Neural cell (in vitro differentiated cells): ENCODE measurements around the gene CPNE2. TPM values are rescaled to one million over a fixed set of nuclear protein-coding genes. Genes with fewer than 3 reads are reported as not detected.

Experiments
- H2AFZ ChIP-seq: fragments of 200-600, 300-800 bp; sonication (generic), shearing (Covaris generic); 2 replicates; pipeline ENCODE4 v1.6.0; 2014; ENCODE audit warnings: low read depth, mild to moderate bottlenecking, antibody characterized with exemption, low read length, moderate library complexity
- H3F3A ChIP-seq: fragments of 200-600 bp; shearing (Covaris generic); 2 replicates; pipeline ENCODE4 v1.6.1; 2016; ENCODE audit warnings: mild to moderate bottlenecking, moderate library complexity, mixed read lengths, antibody characterized with exemption, low read length; ENCODE audit not compliant: insufficient read depth, poor library complexity, severe bottlenecking
- H3K27ac ChIP-seq: fragments of 200-600, 300-800 bp; sonication (generic), shearing (Covaris generic); 2 replicates; pipeline ENCODE4 v1.5.1; 2014; ENCODE audit warnings: mild to moderate bottlenecking, low read length, moderate library complexity
- H3K27me3 ChIP-seq: fragments of 300-800, 200-600 bp; sonication (generic), shearing (Covaris generic); 2 replicates; pipeline ENCODE4 v1.6.0; 2014; ENCODE audit warnings: mild to moderate bottlenecking, low read depth, low read length, moderate library complexity; ENCODE audit not compliant: insufficient read depth
- H3K36me3 ChIP-seq: fragments of 300-800, 200-600 bp; sonication (generic), shearing (Covaris generic); 2 replicates; pipeline ENCODE4 v1.5.1; 2014; ENCODE audit warnings: mild to moderate bottlenecking, antibody characterized with exemption, low read length, moderate library complexity; ENCODE audit not compliant: insufficient read depth
- H3K4me2 ChIP-seq: fragments of 300-800, 200-600 bp; sonication (generic), shearing (Covaris generic); 2 replicates; pipeline ENCODE4 v1.6.0; 2014; ENCODE audit warnings: mild to moderate bottlenecking, low read length
- H3K4me3 ChIP-seq: fragments of 300-800, 200-600 bp; sonication (generic), shearing (Covaris generic); 2 replicates; pipeline ENCODE4 v1.5.1; 2014; ENCODE audit warnings: mild to moderate bottlenecking, low read length, moderate library complexity
- H3K79me2 ChIP-seq: fragments of 200-600 bp; shearing (Covaris generic); replicated peaks from 2 replicates; pipeline ENCODE4 v1.6.0; 2014; ENCODE audit warnings: mild to moderate bottlenecking, low read length, moderate library complexity; ENCODE audit not compliant: insufficient read depth
- H3K9ac ChIP-seq: fragments of 300-800, 200-600 bp; sonication (generic), shearing (Covaris generic); 2 replicates; pipeline ENCODE4 v1.6.1; 2016; ENCODE audit warnings: mild to moderate bottlenecking, low read length, mixed read lengths
- H3K9me2 ChIP-seq: fragments of 200-600 bp; shearing (Covaris generic); 2 replicates; pipeline ENCODE4 v1.6.1; 2016; ENCODE audit warnings: mild to moderate bottlenecking, low read length, mixed read lengths; ENCODE audit not compliant: insufficient read depth
- H3K9me3 ChIP-seq: fragments of 200-600, 300-800 bp; sonication (generic), shearing (Covaris generic); 2 replicates; pipeline ENCODE4 v1.6.1; 2016; ENCODE audit warnings: mild to moderate bottlenecking, mixed run types, low read length, moderate library complexity, mixed read lengths
- H4K20me1 ChIP-seq: fragments of 200-600 bp; shearing (Covaris generic); 2 replicates; pipeline ENCODE4 v1.6.1; 2016; ENCODE audit warnings: mild to moderate bottlenecking, mixed run types; ENCODE audit not compliant: insufficient read depth
- EP300 ChIP-seq: fragments of 450-650 bp; conservative IDR thresholded peaks from 2 replicates; pipeline ENCODE4 v1.6.1; 2014; ENCODE audit warnings: antibody characterized with exemption, mild to moderate bottlenecking, moderate library complexity; ENCODE audit not compliant: poor library complexity, severe bottlenecking
- EZH2 ChIP-seq: fragments of 200-600, 300-800 bp; shearing (Covaris generic), sonication (generic); IDR thresholded peaks from 2 replicates; pipeline ENCODE4 v1.6.1; 2014; ENCODE audit warnings: antibody characterized with exemption, low read length, borderline replicate concordance, mild to moderate bottlenecking; ENCODE audit not compliant: insufficient read depth, poor library complexity, severe bottlenecking
- MXI1 ChIP-seq: fragments of 450-650 bp; conservative IDR thresholded peaks from 2 replicates; pipeline ENCODE4 v1.6.1; 2014; ENCODE audit warnings: antibody characterized with exemption, mild to moderate bottlenecking; ENCODE audit not compliant: poor library complexity, severe bottlenecking
- POLR2AphosphoS5 ChIP-seq: IDR thresholded peaks from 2 replicates; pipeline ENCODE4 v1.6.1; 2012
- RAD21 ChIP-seq: fragments of 450-650 bp; conservative IDR thresholded peaks from 2 replicates; pipeline ENCODE4 v1.6.1; 2014; ENCODE audit warnings: antibody characterized with exemption, mild to moderate bottlenecking, moderate library complexity
- SMC3 ChIP-seq: fragments of 450-650 bp; conservative IDR thresholded peaks from 2 replicates; pipeline ENCODE4 v1.6.1; 2014; ENCODE audit warnings: antibody characterized with exemption, mild to moderate bottlenecking, moderate library complexity; ENCODE audit not compliant: poor library complexity
- TAF1 ChIP-seq: IDR thresholded peaks from 2 replicates; pipeline ENCODE4 v1.6.1; 2012; ENCODE audit warnings: low read depth
- polyA plus RNA-seq: library from polyadenylated mRNA; depleted of rRNA; stranded (reverse); fragments of >200 nt; gene quantifications from 2 replicates; pipeline ENCODE4 v1.2.3, GENCODE V29; 2014
- TF ChIP-seq, protein P1 (sequence below): fragments of 450-650 bp; IDR thresholded peaks from 2 replicates; pipeline ENCODE4 v1.5.1; 2014; ENCODE audit warnings: antibody characterized with exemption, mild to moderate bottlenecking, moderate library complexity; ENCODE audit not compliant: poor library complexity, severe bottlenecking
- TF ChIP-seq, protein P2 (sequence below): IDR thresholded peaks from 2 replicates; pipeline ENCODE4 v1.6.1; 2012; ENCODE audit warnings: borderline replicate concordance

Gene CPNE2
- polyA plus RNA-seq, 1 donor from 2014 or later, result 18.6 TPM

DNA sequence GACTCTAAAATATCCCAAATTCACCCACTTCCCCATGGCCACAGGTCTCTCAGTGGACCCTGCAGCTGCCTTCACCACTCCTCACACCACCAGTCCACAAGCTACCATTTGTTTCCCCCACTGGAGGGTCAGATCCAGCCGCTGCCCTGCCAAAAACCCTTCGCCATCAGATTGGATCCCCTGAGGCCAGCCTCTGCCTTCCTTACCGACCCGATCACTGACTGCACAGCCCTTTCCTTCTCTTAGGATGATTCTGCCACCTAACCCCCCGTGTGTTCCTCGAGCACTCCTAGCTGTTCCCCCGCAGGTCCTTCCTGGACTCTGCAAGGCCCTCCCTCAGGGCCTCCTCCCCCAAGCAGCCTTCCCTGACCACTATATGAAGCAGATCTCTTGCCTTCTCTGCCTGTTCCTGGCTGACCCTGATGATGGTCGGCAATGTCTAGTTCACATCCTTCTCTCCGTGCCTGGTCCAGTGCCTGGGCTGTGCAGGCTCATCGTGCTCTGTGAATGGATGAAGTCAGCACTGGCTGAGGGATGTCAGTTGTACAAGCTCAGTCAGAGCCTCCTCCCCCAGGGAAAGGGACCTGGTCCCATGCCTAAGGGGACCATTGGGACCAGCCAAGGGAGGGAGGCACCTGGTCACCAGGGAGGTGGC is 46.0 kb downstream of the CPNE2 start:
- no peak overlapping the region for H3K9ac ChIP-seq
- no peaks in the 10 kb centered on the region for H3K27me3 ChIP-seq
- TF ChIP-seq POLR2AphosphoS5, result no peak
- no peak for TF ChIP-seq MXI1
- no peak for TF ChIP-seq EP300
- TF ChIP-seq SMC3, result no peak
- TF ChIP-seq, protein P1, sequence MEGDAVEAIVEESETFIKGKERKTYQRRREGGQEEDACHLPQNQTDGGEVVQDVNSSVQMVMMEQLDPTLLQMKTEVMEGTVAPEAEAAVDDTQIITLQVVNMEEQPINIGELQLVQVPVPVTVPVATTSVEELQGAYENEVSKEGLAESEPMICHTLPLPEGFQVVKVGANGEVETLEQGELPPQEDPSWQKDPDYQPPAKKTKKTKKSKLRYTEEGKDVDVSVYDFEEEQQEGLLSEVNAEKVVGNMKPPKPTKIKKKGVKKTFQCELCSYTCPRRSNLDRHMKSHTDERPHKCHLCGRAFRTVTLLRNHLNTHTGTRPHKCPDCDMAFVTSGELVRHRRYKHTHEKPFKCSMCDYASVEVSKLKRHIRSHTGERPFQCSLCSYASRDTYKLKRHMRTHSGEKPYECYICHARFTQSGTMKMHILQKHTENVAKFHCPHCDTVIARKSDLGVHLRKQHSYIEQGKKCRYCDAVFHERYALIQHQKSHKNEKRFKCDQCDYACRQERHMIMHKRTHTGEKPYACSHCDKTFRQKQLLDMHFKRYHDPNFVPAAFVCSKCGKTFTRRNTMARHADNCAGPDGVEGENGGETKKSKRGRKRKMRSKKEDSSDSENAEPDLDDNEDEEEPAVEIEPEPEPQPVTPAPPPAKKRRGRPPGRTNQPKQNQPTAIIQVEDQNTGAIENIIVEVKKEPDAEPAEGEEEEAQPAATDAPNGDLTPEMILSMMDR, result no peak
- TF ChIP-seq RAD21, result no peak
- no peak for TF ChIP-seq TAF1
- TF ChIP-seq, protein P2, sequence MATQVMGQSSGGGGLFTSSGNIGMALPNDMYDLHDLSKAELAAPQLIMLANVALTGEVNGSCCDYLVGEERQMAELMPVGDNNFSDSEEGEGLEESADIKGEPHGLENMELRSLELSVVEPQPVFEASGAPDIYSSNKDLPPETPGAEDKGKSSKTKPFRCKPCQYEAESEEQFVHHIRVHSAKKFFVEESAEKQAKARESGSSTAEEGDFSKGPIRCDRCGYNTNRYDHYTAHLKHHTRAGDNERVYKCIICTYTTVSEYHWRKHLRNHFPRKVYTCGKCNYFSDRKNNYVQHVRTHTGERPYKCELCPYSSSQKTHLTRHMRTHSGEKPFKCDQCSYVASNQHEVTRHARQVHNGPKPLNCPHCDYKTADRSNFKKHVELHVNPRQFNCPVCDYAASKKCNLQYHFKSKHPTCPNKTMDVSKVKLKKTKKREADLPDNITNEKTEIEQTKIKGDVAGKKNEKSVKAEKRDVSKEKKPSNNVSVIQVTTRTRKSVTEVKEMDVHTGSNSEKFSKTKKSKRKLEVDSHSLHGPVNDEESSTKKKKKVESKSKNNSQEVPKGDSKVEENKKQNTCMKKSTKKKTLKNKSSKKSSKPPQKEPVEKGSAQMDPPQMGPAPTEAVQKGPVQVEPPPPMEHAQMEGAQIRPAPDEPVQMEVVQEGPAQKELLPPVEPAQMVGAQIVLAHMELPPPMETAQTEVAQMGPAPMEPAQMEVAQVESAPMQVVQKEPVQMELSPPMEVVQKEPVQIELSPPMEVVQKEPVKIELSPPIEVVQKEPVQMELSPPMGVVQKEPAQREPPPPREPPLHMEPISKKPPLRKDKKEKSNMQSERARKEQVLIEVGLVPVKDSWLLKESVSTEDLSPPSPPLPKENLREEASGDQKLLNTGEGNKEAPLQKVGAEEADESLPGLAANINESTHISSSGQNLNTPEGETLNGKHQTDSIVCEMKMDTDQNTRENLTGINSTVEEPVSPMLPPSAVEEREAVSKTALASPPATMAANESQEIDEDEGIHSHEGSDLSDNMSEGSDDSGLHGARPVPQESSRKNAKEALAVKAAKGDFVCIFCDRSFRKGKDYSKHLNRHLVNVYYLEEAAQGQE, result no peak
- no peak for TF ChIP-seq EZH2
- no peak overlapping the region for H3K27ac ChIP-seq
- H3K4me3 ChIP-seq, result no peak overlapping the region
- no peaks in the 10 kb centered on the region for H4K20me1 ChIP-seq
- H3K9me3 ChIP-seq, result no peaks in the 10 kb centered on the region
- H3K4me2 ChIP-seq, result no peak overlapping the region
- H3K9me2 ChIP-seq, result no peaks in the 10 kb centered on the region
- no peaks in the 10 kb centered on the region for H3K36me3 ChIP-seq
- H2AFZ ChIP-seq, result no peak overlapping the region
- H3F3A ChIP-seq, result no peaks in the 10 kb centered on the region
- H3K79me2 ChIP-seq, result no peaks in the 10 kb centered on the region

DNA sequence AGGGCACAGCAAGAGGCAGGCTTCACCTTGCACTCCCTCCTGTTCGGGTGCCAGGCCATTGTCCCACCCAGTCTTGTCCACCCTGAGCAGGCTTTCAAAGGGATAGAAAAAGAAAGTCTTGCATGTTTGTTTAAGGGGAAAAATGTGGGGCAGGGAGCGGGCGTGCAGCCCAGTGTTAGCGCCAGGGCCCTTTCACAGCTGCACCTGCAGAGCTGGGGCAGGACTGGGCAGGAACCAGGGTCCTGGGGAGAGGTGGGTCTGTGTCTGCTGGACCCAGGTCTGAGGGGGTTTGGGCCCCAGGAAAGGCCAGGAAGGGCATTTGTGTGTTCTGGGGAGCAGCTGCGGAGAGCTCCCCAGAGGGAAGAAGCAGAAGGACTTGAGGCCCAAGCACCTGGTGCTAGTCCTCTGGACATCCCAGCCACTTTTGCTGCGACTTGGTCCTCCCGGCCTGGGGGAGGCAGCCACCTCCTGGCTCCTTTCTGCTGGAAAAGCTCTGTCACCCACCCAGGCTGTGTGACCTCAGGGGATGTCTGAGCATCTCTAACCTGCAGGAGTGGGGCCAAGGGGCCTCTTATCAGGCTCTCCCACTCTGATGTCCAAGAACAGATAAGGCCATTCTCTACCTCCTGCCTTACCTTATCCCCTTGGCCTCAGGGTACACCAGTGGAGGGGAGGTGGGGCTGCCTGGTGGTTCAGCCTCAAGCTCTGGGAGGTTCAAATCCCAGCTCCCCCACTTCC is 48.7 kb downstream of the CPNE2 start:
- H3K9me2 ChIP-seq, result no peaks in the 10 kb centered on the region
- H2AFZ ChIP-seq, result no peak overlapping the region
- no peaks in the 10 kb centered on the region for H3F3A ChIP-seq
- TF ChIP-seq POLR2AphosphoS5, result no peak
- TF ChIP-seq, protein P1, result no peak
- TF ChIP-seq TAF1, result no peak
- TF ChIP-seq MXI1, result no peak
- TF ChIP-seq EP300, result no peak
- TF ChIP-seq EZH2, result no peak
- no peak for TF ChIP-seq RAD21
- no peak for TF ChIP-seq SMC3
- TF ChIP-seq, protein P2, result no peak
- no peak overlapping the region for H3K9ac ChIP-seq
- H4K20me1 ChIP-seq, result no peaks in the 10 kb centered on the region
- no peak overlapping the region for H3K4me3 ChIP-seq
- H3K9me3 ChIP-seq, result no peaks in the 10 kb centered on the region
- H3K27ac ChIP-seq, result no peak overlapping the region
- no peaks in the 10 kb centered on the region for H3K36me3 ChIP-seq
- H3K4me2 ChIP-seq, result no peak overlapping the region
- no peaks in the 10 kb centered on the region for H3K27me3 ChIP-seq
- no peaks in the 10 kb centered on the region for H3K79me2 ChIP-seq
